ENCODE measurements around the gene OR10AD1. TPM values are rescaled to one million over a fixed set of nuclear protein-coding genes. Genes with fewer than 3 reads are reported as not detected.

OR10AD1 gene
- total RNA-seq, 1 donor from 2014 or later: not detected

GRCh38 chr12:48193623-48194022, 9.5 kb downstream of the OR10AD1 start:
- Mint-ChIP-seq H3K4me1 (peaks cover 13% of the 10 kb centered on the region), H3K4me3 (no peak overlapping the region), H3K36me3 (no peaks in the 10 kb centered on the region), H3K9me3 (no peaks in the 10 kb centered on the region), H3K27me3 (ENCODE audit: insufficient read depth, low read depth) (no peaks in the 10 kb centered on the region), H3K27ac (no peak overlapping the region)
- TF ChIP-seq EZH2phosphoT487 (IDR thresholded peaks at IDR 0.05): no peak
- no peak for TF ChIP-seq CTCF (IDR thresholded peaks at IDR 0.05)
- no peak for TF ChIP-seq EZH2 (IDR thresholded peaks at IDR 0.05)
- no peak for DNase-seq (ENCODE audit: low spot score)
- Histone ChIP-seq H3K27me3 (peaks cover 66% of the 10 kb centered on the region), H3K79me2 (ENCODE audit: low read depth) (no peaks in the 10 kb centered on the region), H4K20me1 (ENCODE audit: low read depth) (no peaks in the 10 kb centered on the region), H3K4me2 (no peak overlapping the region), H3K9me3 (ENCODE audit: low read depth) (no peaks in the 10 kb centered on the region), H3K4me3 (no peak overlapping the region), H3F3A (ENCODE audit: low read depth) (peaks cover 21% of the 10 kb centered on the region), H2AFZ (replicated peaks) (no peak overlapping the region), H3K36me3 (no peaks in the 10 kb centered on the region), H3K4me1 (peaks cover 6% of the 10 kb centered on the region), H3K27ac (no peak overlapping the region), H3K9ac (no peak overlapping the region)

- H3K4me3 Mint-ChIP-seq: no peak overlapping the region
- Histone ChIP-seq H3K79me2 (ENCODE audit: low read depth) (no peaks in the 10 kb centered on the region), H3K27me3 (peaks cover 67% of the 10 kb centered on the region), H3F3A (ENCODE audit: low read depth) (peaks cover 16% of the 10 kb centered on the region), H3K36me3 (no peaks in the 10 kb centered on the region), H3K4me1 (peaks cover 6% of the 10 kb centered on the region), H3K9me3 (ENCODE audit: low read depth) (no peaks in the 10 kb centered on the region), H3K4me3 (no peak overlapping the region), H4K20me1 (ENCODE audit: low read depth) (no peaks in the 10 kb centered on the region), H3K9ac (no peak overlapping the region), H3K4me2 (no peak overlapping the region), H2AFZ (replicated peaks) (no peak overlapping the region), H3K27ac (no peak overlapping the region)
- no peaks in the 10 kb centered on the region for H3K36me3 Mint-ChIP-seq
- no peak overlapping the region for H3K27ac Mint-ChIP-seq
- no peak for DNase-seq (ENCODE audit: low spot score)
- H3K27me3 Mint-ChIP-seq (ENCODE audit: insufficient read depth, low read depth): no peaks in the 10 kb centered on the region
- TF ChIP-seq EZH2phosphoT487 (IDR thresholded peaks at IDR 0.05) (no peak), CTCF (IDR thresholded peaks at IDR 0.05) (no peak), EZH2 (IDR thresholded peaks at IDR 0.05) (no peak)
- no peaks in the 10 kb centered on the region for H3K9me3 Mint-ChIP-seq
- peaks cover 13% of the 10 kb centered on the region for H3K4me1 Mint-ChIP-seq
Measured at GRCh38 chr12:48192861-48193260, 10.2 kb downstream of the OR10AD1 start.

- Mint-ChIP-seq H3K4me1 (peaks cover 18% of the 10 kb centered on the region), H3K27me3 (ENCODE audit: insufficient read depth, low read depth) (peaks cover 5% of the 10 kb centered on the region)
Measured at GRCh38 chr12:48191096-48191495, 12.0 kb downstream of the OR10AD1 start.

More at GRCh38 chr12:48191096-48191495, 12.0 kb downstream of the OR10AD1 start:
- no peaks in the 10 kb centered on the region for H3K4me1 ChIP-seq
- no peaks in the 10 kb centered on the region for H3K9me3 ChIP-seq (ENCODE audit: low read depth)
- H3F3A ChIP-seq (ENCODE audit: low read depth): peaks cover 6% of the 10 kb centered on the region
- no peaks in the 10 kb centered on the region for H4K20me1 ChIP-seq (ENCODE audit: low read depth)
- Mint-ChIP-seq H3K9me3 (no peaks in the 10 kb centered on the region), H3K36me3 (no peaks in the 10 kb centered on the region), H3K27ac (no peak overlapping the region), H3K4me3 (no peak overlapping the region)
- TF ChIP-seq EZH2phosphoT487 (IDR thresholded peaks at IDR 0.05) (no peak), CTCF (IDR thresholded peaks at IDR 0.05) (no peak), EZH2 (IDR thresholded peaks at IDR 0.05) (no peak)
- peaks cover 75% of the 10 kb centered on the region for H3K27me3 ChIP-seq
- no peak overlapping the region for H3K9ac ChIP-seq
- H3K27ac ChIP-seq: no peak overlapping the region
- no peak overlapping the region for H3K4me3 ChIP-seq
- H3K36me3 ChIP-seq: no peaks in the 10 kb centered on the region
- H2AFZ ChIP-seq (replicated peaks): no peak overlapping the region
- DNase-seq (ENCODE audit: low spot score): no peak
- H3K79me2 ChIP-seq (ENCODE audit: low read depth): no peaks in the 10 kb centered on the region
- no peak overlapping the region for H3K4me2 ChIP-seq

Measured in neural progenitor cell (in vitro differentiated cells).